ENCODE results near the gene YDJC. TPM values are rescaled to one million over a fixed set of nuclear protein-coding genes. Genes with fewer than 3 reads are reported as not detected.

YDJC gene
- total and polyA plus RNA-seq, 2 donors from 2014 or later = 24.7 to 28.2 TPM

- Histone ChIP-seq H3K27ac (ENCODE audit: low read depth in 2 of 2, low read length in 2 of 2) (no peak overlapping the region), H3K4me3 (ENCODE audit: low read length in 3 of 3) (peak overlapping the region in 2 of 3 donors; percentile 58 to 68), H3K27me3 (ENCODE audit: control insufficient read depth, insufficient read depth, low read length) (no peaks in the 10 kb centered on the region), H3K9ac (ENCODE audit: low read length in 3 of 3) (peak overlapping the region in 1 of 3 donors; percentile 38), H3K9me3 (ENCODE audit: control insufficient read depth in 2 of 3, insufficient read depth in 1 of 3, low read length in 3 of 3) (no peaks in the 10 kb centered on the region), H3K36me3 (ENCODE audit: control insufficient read depth in 2 of 3, insufficient read depth in 3 of 3, low read length in 3 of 3) (peaks cover 0 to 3% (median 0%) of the 10 kb centered on the region in 3 donors), H3K4me1 (ENCODE audit: control insufficient read depth in 2 of 3, insufficient read depth in 2 of 3, low read depth in 1 of 3, low read length in 3 of 3) (peaks cover 0 to 7% (median 6%) of the 10 kb centered on the region in 3 donors)
- intact Hi-C loops (cut with DNase I) = no loop called here
- FAIRE-seq = no peak
- TF ChIP-seq, protein P1, sequence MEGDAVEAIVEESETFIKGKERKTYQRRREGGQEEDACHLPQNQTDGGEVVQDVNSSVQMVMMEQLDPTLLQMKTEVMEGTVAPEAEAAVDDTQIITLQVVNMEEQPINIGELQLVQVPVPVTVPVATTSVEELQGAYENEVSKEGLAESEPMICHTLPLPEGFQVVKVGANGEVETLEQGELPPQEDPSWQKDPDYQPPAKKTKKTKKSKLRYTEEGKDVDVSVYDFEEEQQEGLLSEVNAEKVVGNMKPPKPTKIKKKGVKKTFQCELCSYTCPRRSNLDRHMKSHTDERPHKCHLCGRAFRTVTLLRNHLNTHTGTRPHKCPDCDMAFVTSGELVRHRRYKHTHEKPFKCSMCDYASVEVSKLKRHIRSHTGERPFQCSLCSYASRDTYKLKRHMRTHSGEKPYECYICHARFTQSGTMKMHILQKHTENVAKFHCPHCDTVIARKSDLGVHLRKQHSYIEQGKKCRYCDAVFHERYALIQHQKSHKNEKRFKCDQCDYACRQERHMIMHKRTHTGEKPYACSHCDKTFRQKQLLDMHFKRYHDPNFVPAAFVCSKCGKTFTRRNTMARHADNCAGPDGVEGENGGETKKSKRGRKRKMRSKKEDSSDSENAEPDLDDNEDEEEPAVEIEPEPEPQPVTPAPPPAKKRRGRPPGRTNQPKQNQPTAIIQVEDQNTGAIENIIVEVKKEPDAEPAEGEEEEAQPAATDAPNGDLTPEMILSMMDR (IDR thresholded peaks at IDR 0.05; ENCODE audit: borderline replicate concordance, extremely low read depth, insufficient read depth) = no peak
- peak in 1 of 5 donors; percentile 24 for DNase-seq
Measured at GRCh38 chr22:21651521-21652009, 21.7 kb upstream of the YDJC start.

GRCh38 chr22:21650823-21651520 is 21.1 kb upstream of the YDJC start:
- Histone ChIP-seq H3K36me3 (ENCODE audit: control insufficient read depth in 2 of 3, insufficient read depth in 3 of 3, low read length in 3 of 3) (peaks cover 0 to 3% (median 0%) of the 10 kb centered on the region in 3 donors), H3K9me3 (ENCODE audit: control insufficient read depth in 2 of 3, insufficient read depth in 1 of 3, low read length in 3 of 3) (no peaks in the 10 kb centered on the region), H3K27ac (ENCODE audit: low read depth in 2 of 2, low read length in 2 of 2) (no peak overlapping the region), H3K9ac (ENCODE audit: low read length in 3 of 3) (peak overlapping the region in 1 of 3 donors; percentile 38), H3K4me3 (ENCODE audit: low read length in 3 of 3) (peak overlapping the region in 2 of 3 donors; percentile 58 to 68), H3K27me3 (ENCODE audit: control insufficient read depth, insufficient read depth, low read length) (no peaks in the 10 kb centered on the region), H3K4me1 (ENCODE audit: control insufficient read depth in 2 of 3, insufficient read depth in 2 of 3, low read depth in 1 of 3, low read length in 3 of 3) (peaks cover 0 to 7% (median 6%) of the 10 kb centered on the region in 3 donors)
- intact Hi-C loops (cut with DNase I) = no loop called here
- no peak for FAIRE-seq
- TF ChIP-seq, protein P1 (IDR thresholded peaks at IDR 0.05; ENCODE audit: borderline replicate concordance, extremely low read depth, insufficient read depth) = no peak
- DNase-seq = no peak

DNA sequence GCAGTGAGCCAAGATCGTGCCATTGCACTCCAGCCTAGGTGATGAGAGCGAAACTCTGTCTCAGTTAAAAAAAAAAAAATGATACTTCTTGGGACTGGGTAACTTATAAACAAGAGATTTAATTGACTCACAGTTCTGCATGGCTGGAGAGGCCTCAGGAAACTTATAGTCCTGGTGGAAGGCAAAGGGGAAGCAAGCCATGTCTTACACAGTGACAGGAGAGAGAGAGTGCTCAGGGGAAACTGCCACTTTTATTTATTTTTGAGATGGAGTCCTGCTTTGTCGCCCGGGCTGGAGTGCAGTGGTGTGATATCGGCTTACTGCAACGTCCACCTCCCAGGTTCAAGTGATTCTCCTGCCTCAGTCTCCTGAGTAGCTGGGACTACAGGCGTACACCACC is 20.5 kb upstream of the YDJC start:
- no peaks in the 10 kb centered on the region for H3K27me3 ChIP-seq (ENCODE audit: control insufficient read depth, insufficient read depth, low read length)
- H3K36me3 ChIP-seq (ENCODE audit: control insufficient read depth in 2 of 3, insufficient read depth in 3 of 3, low read length in 3 of 3) = peaks cover 0 to 3% (median 0%) of the 10 kb centered on the region in 3 donors
- FAIRE-seq (no peak), DNase-seq (no peak)
- no peak overlapping the region for H3K9ac ChIP-seq (ENCODE audit: low read length in 3 of 3)
- no peak overlapping the region for H3K4me3 ChIP-seq (ENCODE audit: low read length in 3 of 3)
- no peak overlapping the region for H3K27ac ChIP-seq (ENCODE audit: low read depth in 2 of 2, low read length in 2 of 2)
- intact Hi-C loops (cut with DNase I) = no loop called here
- no peaks in the 10 kb centered on the region for H3K9me3 ChIP-seq (ENCODE audit: control insufficient read depth in 2 of 3, insufficient read depth in 1 of 3, low read length in 3 of 3)
- H3K4me1 ChIP-seq (ENCODE audit: control insufficient read depth in 2 of 3, insufficient read depth in 2 of 3, low read depth in 1 of 3, low read length in 3 of 3) = peaks cover 0 to 7% (median 6%) of the 10 kb centered on the region in 3 donors
- TF ChIP-seq, protein P1 (IDR thresholded peaks at IDR 0.05; ENCODE audit: borderline replicate concordance, extremely low read depth, insufficient read depth) = no peak
